HEK293T (cell line): ENCODE data around the gene IFT81.

Experiments
- BHLHE40 ChIP-seq: fragments of 450-650 bp; IDR thresholded peaks from 2 replicates; pipeline ENCODE4 v1.6.1; 2016; ENCODE audit warnings: mild to moderate bottlenecking, moderate library complexity, borderline replicate concordance
- FOXA1 ChIP-seq: fragments of 450-650 bp; IDR thresholded peaks from 2 replicates; pipeline ENCODE4 v1.6.1; 2016; ENCODE audit warnings: mild to moderate bottlenecking
- FOXK2 ChIP-seq: fragments of 450-650 bp; IDR thresholded peaks from 2 replicates; pipeline ENCODE4 v1.6.1; 2016; ENCODE audit warnings: mild to moderate bottlenecking
- LEF1 ChIP-seq: fragments of 450-650 bp; IDR thresholded peaks from 2 replicates; pipeline ENCODE4 v1.6.1; 2017; ENCODE audit warnings: mild to moderate bottlenecking, borderline replicate concordance
- PKNOX1 ChIP-seq: fragments of 450-650 bp; IDR thresholded peaks from 2 replicates; pipeline ENCODE4 v1.6.1; 2016
- SP1 ChIP-seq: fragments of 450-650 bp; IDR thresholded peaks from 2 replicates; pipeline ENCODE4 v1.6.1; 2017
- TARDBP ChIP-seq: fragments of 450-650 bp; IDR thresholded peaks from 2 replicates; pipeline ENCODE4 v1.6.1; 2016
- ZNF384 ChIP-seq: fragments of 450-650 bp; IDR thresholded peaks from 2 replicates; pipeline ENCODE4 v1.6.1; 2016

DNA sequence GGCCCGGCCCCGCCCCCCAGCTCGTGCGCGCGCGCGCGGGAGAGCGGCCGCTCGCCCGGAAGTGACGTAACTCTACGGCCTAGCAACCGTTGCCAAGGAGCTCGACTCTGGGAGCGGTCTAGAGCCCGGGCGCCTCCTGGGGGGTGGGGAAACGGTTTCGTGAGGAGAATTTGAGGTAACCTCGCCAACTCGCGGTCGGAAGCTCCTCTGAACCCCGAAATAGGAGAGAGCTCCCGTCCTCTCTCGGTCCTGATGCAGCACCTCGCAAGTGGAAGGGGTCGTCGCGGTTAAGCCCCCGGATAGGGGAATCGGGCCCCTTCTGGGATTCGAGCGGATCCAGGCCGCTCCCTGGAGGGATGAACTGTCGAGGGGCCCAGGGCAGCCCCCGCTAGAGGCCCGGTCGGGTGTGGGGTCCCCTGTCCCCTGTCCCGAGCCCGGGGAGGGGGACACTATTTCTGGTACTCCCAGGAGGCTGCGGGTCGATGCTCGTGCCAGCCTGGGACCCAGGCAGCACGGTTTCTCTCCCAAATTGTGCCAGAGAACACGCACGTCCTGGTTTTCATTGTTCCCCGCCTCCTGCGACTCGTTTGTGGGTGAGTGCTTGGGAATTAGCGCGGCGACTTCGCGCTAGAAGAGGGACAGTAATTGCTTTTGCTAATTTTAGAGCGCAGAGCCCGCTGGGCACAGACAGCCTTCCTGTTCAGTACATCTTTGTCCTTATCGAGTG lies at the start of gene IFT81:
- TF ChIP-seq FOXK2 (no peak), SP1 (no peak), BHLHE40 (no peak), PKNOX1 (no peak), FOXA1 (no peak), TARDBP (no peak), ZNF384 (no peak), LEF1 (no peak)
